ENCODE measurements around the gene SV2C. TPM values are rescaled to one million over a fixed set of nuclear protein-coding genes. Genes with fewer than 3 reads are reported as not detected.

The SV2C gene
- polyA plus RNA-seq, 3 donors: 0.06 to 0.21 (median 0.13) TPM

GRCh38 chr5:76251656-76252055 is 168.5 kb downstream of the SV2C start:
- no peak for DNase-seq

- DNase-seq: no peak
Observed at GRCh38 chr5:76252437-76252836, 169.3 kb downstream of the SV2C start.

- DNase-seq: peak; percentile 69
Observed at GRCh38 chr5:76256116-76256889, 173.1 kb downstream of the SV2C start.

GRCh38 chr5:76257225-76257833 is 174.1 kb downstream of the SV2C start:
- no peak for DNase-seq

GRCh38 chr5:76257897-76258296 is 174.7 kb downstream of the SV2C start:
- no peak for DNase-seq

- DNase-seq: no peak
Observed at GRCh38 chr5:76264681-76265080, 181.5 kb downstream of the SV2C start.

GRCh38 chr5:76269259-76269931 is 186.2 kb downstream of the SV2C start:
- DNase-seq: no peak

- no peak for DNase-seq
Observed at GRCh38 chr5:76269932-76270610, 186.9 kb downstream of the SV2C start.

GRCh38 chr5:76271836-76272235 is 188.7 kb downstream of the SV2C start:
- no peak for DNase-seq

GRCh38 chr5:76273206-76273885 is 190.2 kb downstream of the SV2C start:
- no peak for DNase-seq

GRCh38 chr5:76274571-76274970 is 191.4 kb downstream of the SV2C start:
- no peak for DNase-seq

- no peak for DNase-seq
Observed at GRCh38 chr5:76277736-76278135, 194.6 kb downstream of the SV2C start.

- DNase-seq: no peak
Observed at GRCh38 chr5:76278261-76278789, 195.1 kb downstream of the SV2C start.

- DNase-seq: no peak
Observed at GRCh38 chr5:76280494-76280893, 197.3 kb downstream of the SV2C start.

- no peak for DNase-seq
Observed at GRCh38 chr5:76283670-76284069, 200.5 kb downstream of the SV2C start.

GRCh38 chr5:76289692-76290091 is 206.5 kb downstream of the SV2C start:
- DNase-seq: no peak

- no peak for DNase-seq
Observed at GRCh38 chr5:76290321-76290757, 207.2 kb downstream of the SV2C start.

- peak; percentile 47 for DNase-seq
Observed at GRCh38 chr5:76291305-76292077, 208.3 kb downstream of the SV2C start.

- DNase-seq: no peak
Observed at GRCh38 chr5:76292620-76293322, 209.6 kb downstream of the SV2C start.

- DNase-seq: no peak
Observed at GRCh38 chr5:76294573-76294972, 211.4 kb downstream of the SV2C start.

Data from renal pelvis (tissue), 4 donors.